Measurements from ENCODE around the gene OAS1.

Gene OAS1

GRCh38 chr12:112906712-112907414 is at the start of gene OAS1:
OAS1 (plus strand) TSS chr12:112906962; CDS start chr12:112907040, 78 bp downstream.
- H3K4me1 Mint-ChIP-seq, result peaks cover 50 to 78% of the 10 kb centered on the region in 2 donors
- H3K4me3 Mint-ChIP-seq, result peak within 1 kb of the TSS; percentile 88
- H3K27me3 Mint-ChIP-seq, result no peaks in the 10 kb centered on the region
- H3K27ac Mint-ChIP-seq, result peak within 1 kb of the TSS; percentile 89
- ATAC-seq (replicated peaks), result peak; percentile 80 to 82
- H3K9me3 Mint-ChIP-seq, result no peaks in the 10 kb centered on the region
- peaks cover 24 to 27% of the 10 kb centered on the region in 2 donors for H3K36me3 Mint-ChIP-seq
- peak; percentile 43 for DNase-seq

GRCh38 chr12:112859291-112859690 is 47.5 kb upstream of the OAS1 start:
- Mint-ChIP-seq H3K27ac (no peak overlapping the region), H3K9me3 (no peaks in the 10 kb centered on the region), H3K4me3 (no peak overlapping the region), H3K36me3 (no peaks in the 10 kb centered on the region), H3K4me1 (peaks cover 3 to 7% of the 10 kb centered on the region in 2 donors), H3K27me3 (peaks cover 23 to 28% of the 10 kb centered on the region in 2 donors)
- ATAC-seq (replicated peaks) (no peak), DNase-seq (no peak)

DNA sequence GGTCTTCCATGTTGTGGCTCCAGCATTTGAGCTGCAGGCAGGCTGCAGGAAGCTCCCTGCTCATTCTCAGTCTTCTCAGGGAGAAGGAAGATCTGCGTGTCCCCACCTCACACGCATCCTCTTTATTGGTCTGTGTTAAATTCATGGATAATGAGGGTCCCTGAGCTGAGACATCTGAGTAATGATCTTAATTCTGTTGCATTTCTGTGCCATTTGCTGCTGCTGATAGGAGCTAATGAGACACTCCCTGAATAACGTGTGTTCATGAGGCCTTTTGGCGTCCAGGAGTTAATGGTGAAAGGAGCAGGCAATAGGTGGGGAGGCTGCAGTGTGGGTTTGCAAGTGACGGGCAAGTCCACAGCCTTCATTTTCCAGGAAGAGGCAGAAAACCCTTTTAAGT is 46.6 kb upstream of the OAS1 start:
- H3K27me3 Mint-ChIP-seq, result peaks cover 23 to 28% of the 10 kb centered on the region in 2 donors
- no peaks in the 10 kb centered on the region for H3K9me3 Mint-ChIP-seq

DNA sequence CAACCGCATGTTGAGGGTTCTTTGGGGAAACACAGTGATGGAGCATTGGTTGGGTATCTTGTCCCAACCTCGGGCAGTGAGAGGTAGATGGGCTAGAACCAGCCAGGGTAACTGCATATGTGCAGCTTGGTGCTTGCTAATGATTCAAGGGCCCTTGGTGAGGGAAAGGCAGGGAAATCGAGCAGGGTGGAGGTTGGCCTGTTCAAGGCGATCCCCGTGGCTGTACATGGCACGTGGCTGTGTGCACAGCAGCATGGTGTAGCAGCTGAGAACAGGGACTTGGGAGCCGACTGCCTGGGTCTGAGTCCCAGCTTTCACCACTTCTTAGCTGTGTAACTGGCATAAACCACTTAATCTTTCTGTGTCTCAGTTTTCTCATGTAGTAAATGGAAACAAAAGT is 45.5 kb upstream of the OAS1 start:
- H3K4me3 Mint-ChIP-seq, result no peak overlapping the region

More for the DNA sequence above, 46.6 kb upstream of the OAS1 start:
- DNase-seq (no peak), ATAC-seq (replicated peaks) (no peak)
- no peaks in the 10 kb centered on the region for H3K36me3 Mint-ChIP-seq
- H3K4me3 Mint-ChIP-seq, result no peak overlapping the region
- peaks cover 7 to 14% of the 10 kb centered on the region in 2 donors for H3K4me1 Mint-ChIP-seq
- no peak overlapping the region for H3K27ac Mint-ChIP-seq

GRCh38 chr12:112862636-112863290 is 44.0 kb upstream of the OAS1 start:
- H3K27me3 Mint-ChIP-seq, result peaks cover 20 to 23% of the 10 kb centered on the region in 2 donors
- no peaks in the 10 kb centered on the region for H3K36me3 Mint-ChIP-seq

More for the DNA sequence above, 45.5 kb upstream of the OAS1 start:
- peaks cover 7 to 14% of the 10 kb centered on the region in 2 donors for H3K4me1 Mint-ChIP-seq
- no peaks in the 10 kb centered on the region for H3K36me3 Mint-ChIP-seq
- ATAC-seq (replicated peaks) (no peak), DNase-seq (no peak)
- H3K9me3 Mint-ChIP-seq, result no peaks in the 10 kb centered on the region
- H3K27ac Mint-ChIP-seq, result no peak overlapping the region
- peaks cover 13 to 20% of the 10 kb centered on the region in 2 donors for H3K27me3 Mint-ChIP-seq

GRCh38 chr12:112868459-112869041 is 38.2 kb upstream of the OAS1 start:
- ATAC-seq (replicated peaks), result no peak
- H3K4me1 Mint-ChIP-seq, result peaks cover 21 to 28% of the 10 kb centered on the region in 2 donors
- peaks cover 16 to 20% of the 10 kb centered on the region in 2 donors for H3K27me3 Mint-ChIP-seq
- peaks cover 1 to 5% of the 10 kb centered on the region in 2 donors for H3K9me3 Mint-ChIP-seq
- DNase-seq, result no peak
- H3K27ac Mint-ChIP-seq, result no peak overlapping the region
- no peak overlapping the region for H3K4me3 Mint-ChIP-seq
- no peaks in the 10 kb centered on the region for H3K36me3 Mint-ChIP-seq

More at GRCh38 chr12:112862636-112863290, 44.0 kb upstream of the OAS1 start:
- H3K27ac Mint-ChIP-seq, result no peak overlapping the region
- peaks cover 7 to 14% of the 10 kb centered on the region in 2 donors for H3K4me1 Mint-ChIP-seq
- no peak overlapping the region for H3K4me3 Mint-ChIP-seq
- DNase-seq (no peak), ATAC-seq (replicated peaks) (no peak)
- no peaks in the 10 kb centered on the region for H3K9me3 Mint-ChIP-seq

- Mint-ChIP-seq H3K4me1 (peaks cover 21 to 23% of the 10 kb centered on the region in 2 donors), H3K27ac (no peak overlapping the region), H3K27me3 (peaks cover 16 to 25% of the 10 kb centered on the region in 2 donors), H3K36me3 (no peaks in the 10 kb centered on the region), H3K9me3 (peaks cover 1 to 5% of the 10 kb centered on the region in 2 donors), H3K4me3 (no peak overlapping the region)
- ATAC-seq (replicated peaks) (no peak), DNase-seq (no peak)
Measured at GRCh38 chr12:112869091-112869490, 37.7 kb upstream of the OAS1 start.

DNA sequence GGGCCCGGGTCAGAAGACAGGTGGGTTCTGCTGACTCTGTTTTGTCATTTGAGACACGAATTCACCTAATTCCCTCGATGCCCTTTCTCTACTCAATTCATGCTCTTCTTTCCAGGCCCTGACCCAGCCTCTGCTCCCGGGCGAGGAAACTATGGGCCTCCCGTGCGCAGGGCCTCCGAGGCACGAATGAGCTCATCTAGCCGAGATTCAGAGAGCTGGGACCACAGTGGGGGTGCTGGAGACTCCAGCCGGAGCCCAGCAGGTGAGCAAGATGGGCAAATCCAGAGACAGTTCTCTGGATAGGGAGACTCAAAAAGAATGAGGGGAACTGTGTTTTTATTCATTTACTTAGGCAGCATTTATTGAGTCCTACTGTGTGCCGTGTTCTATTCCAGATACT is 37.0 kb upstream of the OAS1 start:
- Mint-ChIP-seq H3K9me3 (peaks cover 1 to 5% of the 10 kb centered on the region in 2 donors), H3K4me1 (peaks cover 16% of the 10 kb centered on the region in 2 donors), H3K4me3 (no peak overlapping the region), H3K27ac (no peak overlapping the region), H3K36me3 (no peaks in the 10 kb centered on the region), H3K27me3 (peaks cover 19 to 28% of the 10 kb centered on the region in 2 donors)
- ATAC-seq (replicated peaks), result no peak
- no peak for DNase-seq

GRCh38 chr12:112870267-112870980 is 36.3 kb upstream of the OAS1 start:
- Mint-ChIP-seq H3K4me3 (peak overlapping the region in 1 of 2 donors; percentile 1), H3K9me3 (peaks cover 1 to 5% of the 10 kb centered on the region in 2 donors), H3K27me3 (peaks cover 21 to 31% of the 10 kb centered on the region in 2 donors), H3K27ac (peak overlapping the region; percentile 60), H3K4me1 (peaks cover 15 to 16% of the 10 kb centered on the region in 2 donors), H3K36me3 (no peaks in the 10 kb centered on the region)
- DNase-seq, result peak; percentile 29
- ATAC-seq (replicated peaks), result peak; percentile 96 to 98

- ATAC-seq (replicated peaks) (no peak), DNase-seq (no peak)
- Mint-ChIP-seq H3K36me3 (no peaks in the 10 kb centered on the region), H3K4me1 (peaks cover 5 to 12% of the 10 kb centered on the region in 2 donors), H3K4me3 (no peak overlapping the region), H3K27me3 (peaks cover 34 to 45% of the 10 kb centered on the region in 2 donors), H3K27ac (no peak overlapping the region), H3K9me3 (no peaks in the 10 kb centered on the region)
Measured at GRCh38 chr12:112875608-112876007, 31.2 kb upstream of the OAS1 start.

DNA sequence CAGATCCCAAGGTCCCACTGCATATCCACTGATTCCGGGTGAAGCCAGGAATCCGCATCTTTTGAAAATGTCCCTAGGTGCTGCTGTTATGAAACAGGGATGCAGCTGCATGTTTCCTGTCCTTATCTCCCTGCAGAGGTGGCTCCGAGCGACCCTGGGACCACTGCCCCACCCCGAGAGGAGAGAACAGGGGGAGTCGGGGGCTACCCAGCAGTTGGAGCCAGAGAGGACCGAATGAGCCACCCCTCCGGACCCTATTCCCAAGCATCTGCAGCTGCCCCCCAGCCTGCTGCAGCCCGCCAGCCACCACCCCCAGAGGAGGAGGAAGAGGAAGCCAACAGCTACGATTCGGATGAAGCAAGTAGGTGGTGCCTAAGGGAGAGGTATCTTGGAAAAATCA is 30.3 kb upstream of the OAS1 start:
- no peaks in the 10 kb centered on the region for H3K9me3 Mint-ChIP-seq
- ATAC-seq (replicated peaks), result no peak
- peaks cover 0 to 4% of the 10 kb centered on the region in 2 donors for H3K4me1 Mint-ChIP-seq
- H3K36me3 Mint-ChIP-seq, result no peaks in the 10 kb centered on the region
- H3K27ac Mint-ChIP-seq, result no peak overlapping the region
- no peak overlapping the region for H3K4me3 Mint-ChIP-seq
- no peak for DNase-seq
- H3K27me3 Mint-ChIP-seq, result peaks cover 38 to 54% of the 10 kb centered on the region in 2 donors

DNA sequence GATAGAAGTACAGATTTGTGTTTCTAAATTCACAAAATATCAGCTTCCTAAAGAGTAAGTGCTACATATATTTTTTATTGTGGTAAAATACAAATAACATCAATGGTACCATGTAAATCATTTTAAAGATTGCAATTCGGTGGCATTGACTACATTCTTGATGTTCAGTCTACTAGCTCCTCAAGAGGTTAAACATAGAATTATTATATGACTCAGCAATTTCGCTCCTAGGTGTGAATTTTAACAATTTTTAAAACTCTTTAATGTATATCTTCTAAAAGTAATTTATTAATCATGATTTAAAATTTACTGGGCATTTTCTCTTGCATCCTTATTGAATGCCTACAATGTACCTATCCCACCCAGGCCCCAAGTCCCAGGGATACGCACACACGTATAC is 29.8 kb upstream of the OAS1 start:
- H3K9me3 Mint-ChIP-seq, result no peaks in the 10 kb centered on the region
- H3K27ac Mint-ChIP-seq, result no peak overlapping the region
- peaks cover 0 to 4% of the 10 kb centered on the region in 2 donors for H3K4me1 Mint-ChIP-seq
- H3K4me3 Mint-ChIP-seq, result no peak overlapping the region
- peaks cover 43 to 59% of the 10 kb centered on the region in 2 donors for H3K27me3 Mint-ChIP-seq
- DNase-seq (no peak), ATAC-seq (replicated peaks) (no peak)
- H3K36me3 Mint-ChIP-seq, result no peaks in the 10 kb centered on the region

GRCh38 chr12:112878488-112878887 is 28.3 kb upstream of the OAS1 start:
- Mint-ChIP-seq H3K36me3 (no peaks in the 10 kb centered on the region), H3K27ac (no peak overlapping the region), H3K4me3 (no peak overlapping the region), H3K4me1 (peaks cover 0 to 4% of the 10 kb centered on the region in 2 donors), H3K27me3 (peaks cover 56 to 58% of the 10 kb centered on the region in 2 donors), H3K9me3 (no peaks in the 10 kb centered on the region)
- DNase-seq, result no peak
- ATAC-seq (replicated peaks), result no peak

DNA sequence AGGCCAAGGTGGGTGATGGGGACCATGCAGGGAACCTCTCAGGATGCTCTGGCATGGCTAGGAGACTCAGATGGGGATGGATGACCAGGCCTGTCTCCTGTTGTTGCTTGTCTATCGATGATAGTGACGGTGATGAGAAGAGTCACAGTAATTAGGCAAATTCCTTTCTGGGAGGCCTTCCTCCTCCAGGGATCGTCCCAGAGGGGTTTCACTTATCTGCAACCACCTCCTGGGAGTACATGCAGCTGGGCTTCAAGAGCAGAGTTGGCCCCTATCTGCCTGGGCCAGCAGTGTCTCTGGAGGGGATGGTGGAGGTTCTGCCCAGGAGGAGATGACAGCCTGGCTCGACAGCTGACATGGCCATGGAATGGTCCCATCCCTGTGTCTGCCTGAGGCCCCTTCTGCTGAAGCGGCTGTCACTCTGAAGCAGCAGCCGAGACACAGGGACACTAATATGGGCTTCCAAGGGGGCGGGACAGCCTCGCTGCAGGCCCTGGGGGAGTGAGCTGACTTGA is 27.5 kb upstream of the OAS1 start:
- peaks cover 0 to 4% of the 10 kb centered on the region in 2 donors for H3K4me1 Mint-ChIP-seq
- no peak for DNase-seq
- H3K9me3 Mint-ChIP-seq, result no peaks in the 10 kb centered on the region
- no peak overlapping the region for H3K4me3 Mint-ChIP-seq
- no peak for ATAC-seq (replicated peaks)
- no peak overlapping the region for H3K27ac Mint-ChIP-seq
- H3K36me3 Mint-ChIP-seq, result no peaks in the 10 kb centered on the region
- H3K27me3 Mint-ChIP-seq, result peaks cover 53 to 56% of the 10 kb centered on the region in 2 donors

Measured in stimulated activated naive B cell treated with anti-CD40 and anti-IgM and Interleukin-4, amounts not matched to agents 10 μg/mL and 1 μg/mL and 100 μg/mL, for 72 hours (primary cell).